ENCODE results near the gene VAT1L. TPM values are rescaled to one million over a fixed set of nuclear protein-coding genes. Genes with fewer than 3 reads are reported as not detected.

VAT1L gene
- total RNA-seq, 1 donor from 2014 or later, result 4.8 TPM

- Mint-ChIP-seq H3K36me3 (ENCODE audit: low read depth) (no peaks in the 10 kb centered on the region), H3K9me3 (no peaks in the 10 kb centered on the region), H3K27ac (ENCODE audit: unreplicated experiment) (no peak overlapping the region), H3K4me1 (peaks cover 34% of the 10 kb centered on the region), H3K27me3 (ENCODE audit: low read depth) (no peaks in the 10 kb centered on the region), H3K4me3 (no peak overlapping the region)
- TF ChIP-seq, protein P1, sequence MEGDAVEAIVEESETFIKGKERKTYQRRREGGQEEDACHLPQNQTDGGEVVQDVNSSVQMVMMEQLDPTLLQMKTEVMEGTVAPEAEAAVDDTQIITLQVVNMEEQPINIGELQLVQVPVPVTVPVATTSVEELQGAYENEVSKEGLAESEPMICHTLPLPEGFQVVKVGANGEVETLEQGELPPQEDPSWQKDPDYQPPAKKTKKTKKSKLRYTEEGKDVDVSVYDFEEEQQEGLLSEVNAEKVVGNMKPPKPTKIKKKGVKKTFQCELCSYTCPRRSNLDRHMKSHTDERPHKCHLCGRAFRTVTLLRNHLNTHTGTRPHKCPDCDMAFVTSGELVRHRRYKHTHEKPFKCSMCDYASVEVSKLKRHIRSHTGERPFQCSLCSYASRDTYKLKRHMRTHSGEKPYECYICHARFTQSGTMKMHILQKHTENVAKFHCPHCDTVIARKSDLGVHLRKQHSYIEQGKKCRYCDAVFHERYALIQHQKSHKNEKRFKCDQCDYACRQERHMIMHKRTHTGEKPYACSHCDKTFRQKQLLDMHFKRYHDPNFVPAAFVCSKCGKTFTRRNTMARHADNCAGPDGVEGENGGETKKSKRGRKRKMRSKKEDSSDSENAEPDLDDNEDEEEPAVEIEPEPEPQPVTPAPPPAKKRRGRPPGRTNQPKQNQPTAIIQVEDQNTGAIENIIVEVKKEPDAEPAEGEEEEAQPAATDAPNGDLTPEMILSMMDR (conservative IDR thresholded peaks at IDR 0.05), result no peak
- DNase-seq (ENCODE audit: low read depth, low spot score), result no peak
Observed at GRCh38 chr16:77948835-77949234, 160.5 kb downstream of the VAT1L start.

DNA sequence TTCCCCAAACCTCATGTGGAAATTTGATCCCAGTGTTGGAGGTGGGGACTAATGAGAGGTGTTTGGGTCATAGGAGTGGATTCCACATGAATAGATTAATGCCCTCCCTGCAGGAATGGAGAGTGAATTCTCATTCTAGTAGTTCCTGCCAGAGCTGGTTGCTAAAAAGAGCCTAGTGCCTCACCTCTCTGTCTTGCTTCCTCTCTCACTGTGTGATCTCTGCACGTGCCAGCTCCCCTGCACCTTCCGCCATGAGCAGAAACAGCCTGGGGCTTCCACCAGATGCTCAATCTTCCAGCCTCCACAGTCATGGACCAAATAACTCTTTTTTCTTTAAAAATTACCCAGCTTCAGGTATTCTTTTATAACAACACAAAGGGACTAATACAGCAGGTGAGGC lies 161.1 kb downstream of the VAT1L start:
- peaks cover 34% of the 10 kb centered on the region for H3K4me1 Mint-ChIP-seq
- H3K27ac Mint-ChIP-seq (ENCODE audit: unreplicated experiment), result no peak overlapping the region
- no peak for DNase-seq (ENCODE audit: low read depth, low spot score)
- no peaks in the 10 kb centered on the region for H3K27me3 Mint-ChIP-seq (ENCODE audit: low read depth)
- TF ChIP-seq, protein P1 (conservative IDR thresholded peaks at IDR 0.05), result no peak
- H3K4me3 Mint-ChIP-seq, result no peak overlapping the region
- H3K9me3 Mint-ChIP-seq, result no peaks in the 10 kb centered on the region
- no peaks in the 10 kb centered on the region for H3K36me3 Mint-ChIP-seq (ENCODE audit: low read depth)

DNA sequence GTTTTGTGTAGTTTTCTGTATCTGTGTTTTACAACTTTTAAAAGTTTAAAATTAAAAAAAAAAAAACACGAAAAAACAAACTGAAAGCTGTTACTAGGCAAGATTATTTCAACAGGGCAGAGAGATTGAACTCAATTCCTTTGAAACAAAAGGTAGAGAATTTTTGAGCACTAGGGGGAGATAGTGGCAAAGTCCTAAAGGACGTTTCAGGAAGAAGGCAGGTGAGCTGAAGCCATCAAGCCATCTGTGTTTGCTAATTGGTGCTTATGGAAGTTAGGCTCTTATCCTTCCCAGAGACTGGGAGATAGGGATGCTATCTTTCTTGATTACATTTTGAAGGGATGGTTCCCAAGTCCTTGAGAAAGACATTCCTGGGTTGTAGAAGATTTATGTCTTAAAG lies 163.4 kb downstream of the VAT1L start:
- Mint-ChIP-seq H3K36me3 (ENCODE audit: low read depth) (no peaks in the 10 kb centered on the region), H3K27ac (ENCODE audit: unreplicated experiment) (no peak overlapping the region), H3K4me3 (no peak overlapping the region), H3K4me1 (peaks cover 25% of the 10 kb centered on the region), H3K9me3 (no peaks in the 10 kb centered on the region), H3K27me3 (ENCODE audit: low read depth) (no peaks in the 10 kb centered on the region)
- TF ChIP-seq, protein P1 (conservative IDR thresholded peaks at IDR 0.05), result peak; percentile 65
- no peak for DNase-seq (ENCODE audit: low read depth, low spot score)

GRCh38 chr16:77955127-77955526 lies 166.8 kb downstream of the VAT1L start:
- no peak for DNase-seq (ENCODE audit: low read depth, low spot score)
- no peaks in the 10 kb centered on the region for H3K36me3 Mint-ChIP-seq (ENCODE audit: low read depth)
- no peak overlapping the region for H3K27ac Mint-ChIP-seq (ENCODE audit: unreplicated experiment)
- H3K27me3 Mint-ChIP-seq (ENCODE audit: low read depth), result peaks cover 3% of the 10 kb centered on the region
- H3K4me1 Mint-ChIP-seq, result no peaks in the 10 kb centered on the region
- H3K4me3 Mint-ChIP-seq, result no peak overlapping the region
- peaks cover 7% of the 10 kb centered on the region for H3K9me3 Mint-ChIP-seq
- TF ChIP-seq, protein P1 (conservative IDR thresholded peaks at IDR 0.05), result no peak

GRCh38 chr16:77956231-77956630 lies 167.9 kb downstream of the VAT1L start:
- Mint-ChIP-seq H3K27ac (ENCODE audit: unreplicated experiment) (no peak overlapping the region), H3K27me3 (ENCODE audit: low read depth) (peaks cover 3% of the 10 kb centered on the region), H3K9me3 (peaks cover 9% of the 10 kb centered on the region), H3K4me1 (no peaks in the 10 kb centered on the region), H3K36me3 (ENCODE audit: low read depth) (no peaks in the 10 kb centered on the region), H3K4me3 (no peak overlapping the region)
- DNase-seq (ENCODE audit: low read depth, low spot score), result no peak
- TF ChIP-seq, protein P1 (conservative IDR thresholded peaks at IDR 0.05), result no peak

DNA sequence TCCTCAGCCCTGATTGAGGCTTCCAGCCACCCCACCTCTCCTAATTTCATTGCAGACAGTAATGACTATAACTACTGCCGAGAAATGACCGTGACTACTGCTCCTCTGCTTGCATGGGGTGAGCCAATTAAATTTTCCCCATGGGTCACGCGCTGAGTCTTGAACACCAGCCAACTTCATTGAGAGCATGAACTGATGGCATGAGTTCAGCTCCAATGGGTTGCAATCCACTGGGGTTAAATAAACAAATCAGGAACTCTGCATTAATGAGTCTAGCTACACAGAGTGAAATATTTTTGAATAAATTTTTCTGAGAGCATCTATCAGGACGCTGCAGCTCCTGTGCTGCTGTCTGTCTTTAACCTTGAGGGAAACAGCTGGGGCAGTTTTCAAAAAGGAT lies 172.4 kb downstream of the VAT1L start:
- peaks cover 26% of the 10 kb centered on the region for H3K27me3 Mint-ChIP-seq (ENCODE audit: low read depth)
- no peak overlapping the region for H3K4me3 Mint-ChIP-seq
- H3K9me3 Mint-ChIP-seq, result peaks cover 10% of the 10 kb centered on the region
- H3K4me1 Mint-ChIP-seq, result peaks cover 15% of the 10 kb centered on the region
- H3K27ac Mint-ChIP-seq (ENCODE audit: unreplicated experiment), result no peak overlapping the region
- no peak for DNase-seq (ENCODE audit: low read depth, low spot score)
- H3K36me3 Mint-ChIP-seq (ENCODE audit: low read depth), result no peaks in the 10 kb centered on the region
- TF ChIP-seq, protein P1 (conservative IDR thresholded peaks at IDR 0.05), result no peak

Data from neural crest cell (in vitro differentiated cells).